GM19455 (cell line): Measurements from ENCODE around the gene TBC1D14.
"Not testable (repeated sequence)": the region's sequence is repeated elsewhere in the genome, so short reads cannot be mapped to it uniquely, and the experiment has no call there.

Experiments
- ATAC-seq: cut with Tn5 transposase; IDR thresholded peaks from one replicate; pipeline ENCODE4 v1.9.1; 2021; ENCODE audit not compliant: unreplicated experiment

The TBC1D14 gene

GRCh38 chr4:6909970-6910339, 329 bp downstream of the TBC1D14 start:
- peak; percentile 36 for ATAC-seq

- no peak for ATAC-seq
Observed at GRCh38 chr4:6910340-6910959, 824 bp downstream of the TBC1D14 start.

GRCh38 chr4:6910960-6911874, 1.6 kb downstream of the TBC1D14 start:
- no peak for ATAC-seq

- ATAC-seq: not testable (repeated sequence)
Observed at GRCh38 chr4:6911917-6912316, 2.3 kb downstream of the TBC1D14 start.

- ATAC-seq: no peak
Observed at GRCh38 chr4:6912441-6912840, 2.8 kb downstream of the TBC1D14 start.

GRCh38 chr4:6913350-6913905, 3.8 kb downstream of the TBC1D14 start:
- no peak for ATAC-seq

GRCh38 chr4:6914448-6914847, 4.8 kb downstream of the TBC1D14 start:
- ATAC-seq: no peak

- ATAC-seq: no peak
Observed at GRCh38 chr4:6915041-6916005, 5.7 kb downstream of the TBC1D14 start.

GRCh38 chr4:6916069-6916586, 6.5 kb downstream of the TBC1D14 start:
- no peak for ATAC-seq

GRCh38 chr4:6916587-6917460, 7.2 kb downstream of the TBC1D14 start:
- no peak for ATAC-seq

- no peak for ATAC-seq
Observed at GRCh38 chr4:6917461-6918271, 8.0 kb downstream of the TBC1D14 start.

- ATAC-seq: no peak
Observed at GRCh38 chr4:6918338-6918737, 8.7 kb downstream of the TBC1D14 start.

- no peak for ATAC-seq
Observed at GRCh38 chr4:6920171-6920570, 10.5 kb downstream of the TBC1D14 start.

- ATAC-seq: no peak
Observed at GRCh38 chr4:6923507-6923906, 13.9 kb downstream of the TBC1D14 start.

GRCh38 chr4:6924361-6924779, 14.7 kb downstream of the TBC1D14 start:
- no peak for ATAC-seq

GRCh38 chr4:6925357-6925836, 15.8 kb downstream of the TBC1D14 start:
- no peak for ATAC-seq

- ATAC-seq: no peak
Observed at GRCh38 chr4:6926081-6926480, 16.5 kb downstream of the TBC1D14 start.

GRCh38 chr4:6926681-6927478, 17.3 kb downstream of the TBC1D14 start:
- no peak for ATAC-seq
